ENCODE measurements around the gene MYH10. TPM values are rescaled to one million over a fixed set of nuclear protein-coding genes. Genes with fewer than 3 reads are reported as not detected.
A peak's percentile ranks its signal among the peaks of the same experiment; 100 is the strongest.

The MYH10 gene
- total and polyA plus RNA-seq, 4 donors = 205 to 1,963 (median 819) TPM

- Histone ChIP-seq H3K4me3 (ENCODE audit: low read length in 2 of 2) (no peak overlapping the region), H3K27me3 (ENCODE audit: control insufficient read depth in 1 of 2, insufficient read depth in 2 of 2, low read length in 1 of 2) (no peaks in the 10 kb centered on the region), H3K27ac (ENCODE audit: low read depth in 1 of 2, low read length in 2 of 2) (no peak overlapping the region), H3K9me3 (ENCODE audit: control insufficient read depth, low read length) (no peaks in the 10 kb centered on the region), H3K4me1 (ENCODE audit: control insufficient read depth in 1 of 2, insufficient read depth in 2 of 2, low read length in 2 of 2) (peaks cover 0 to 7% of the 10 kb centered on the region in 2 donors), H3K36me3 (ENCODE audit: control insufficient read depth in 1 of 2, insufficient read depth in 2 of 2, low read length in 1 of 2) (peaks cover 3 to 10% of the 10 kb centered on the region in 2 donors)
- WGBS, 2 donors = 37 to 40% methylated on average over 1 of the region's 1 CpG
- intact Hi-C loops (cut with DNase I) = loop anchor here in 1 of 2 donors (5.0 kb wide), 1 partner anchor 50 kb away; no protein-coding TSS in a partner anchor
- DNase-seq (no peak), ATAC-seq (ENCODE audit: low FRiP score) (no peak)
These were observed 57.8 kb downstream of the MYH10 start for GRCh38 chr17:8572764-8573163.

GRCh38 chr17:8563981-8564602 lies 66.4 kb downstream of the MYH10 start:
- Histone ChIP-seq H3K27me3 (ENCODE audit: control insufficient read depth in 1 of 2, insufficient read depth in 2 of 2, low read length in 1 of 2) (no peaks in the 10 kb centered on the region), H3K4me3 (ENCODE audit: low read length in 2 of 2) (no peak overlapping the region), H3K4me1 (ENCODE audit: control insufficient read depth in 1 of 2, insufficient read depth in 2 of 2, low read length in 2 of 2) (peaks cover 0 to 7% of the 10 kb centered on the region in 2 donors), H3K36me3 (ENCODE audit: control insufficient read depth in 1 of 2, insufficient read depth in 2 of 2, low read length in 1 of 2) (peaks cover 3 to 16% of the 10 kb centered on the region in 2 donors), H3K27ac (ENCODE audit: low read depth in 1 of 2, low read length in 2 of 2) (peak overlapping the region; percentile 21 to 71), H3K9me3 (ENCODE audit: control insufficient read depth, low read length) (no peaks in the 10 kb centered on the region)
- intact Hi-C loops (cut with DNase I) = no loop called here
- WGBS, 2 donors = 20 to 21% methylated on average over 7 of the region's 7 CpGs
- DNase-seq = no peak
- ATAC-seq (ENCODE audit: low FRiP score) = no peak

- Histone ChIP-seq H3K27ac (ENCODE audit: low read depth in 1 of 2, low read length in 2 of 2) (no peak overlapping the region), H3K27me3 (ENCODE audit: control insufficient read depth in 1 of 2, insufficient read depth in 2 of 2, low read length in 1 of 2) (no peaks in the 10 kb centered on the region), H3K4me3 (ENCODE audit: low read length in 2 of 2) (no peak overlapping the region), H3K4me1 (ENCODE audit: control insufficient read depth in 1 of 2, insufficient read depth in 2 of 2, low read length in 2 of 2) (peaks cover 2 to 7% of the 10 kb centered on the region in 2 donors), H3K36me3 (ENCODE audit: control insufficient read depth in 1 of 2, insufficient read depth in 2 of 2, low read length in 1 of 2) (peaks cover 0 to 14% of the 10 kb centered on the region in 2 donors), H3K9me3 (ENCODE audit: control insufficient read depth, low read length) (no peaks in the 10 kb centered on the region)
- ATAC-seq (ENCODE audit: low FRiP score) (no peak), DNase-seq (no peak)
- intact Hi-C loops (cut with DNase I) = no loop called here
- 19 to 30% methylated on average over 5 of the region's 5 CpGs for WGBS, 2 donors
These were observed 67.3 kb downstream of the MYH10 start for GRCh38 chr17:8563024-8563776.

- Histone ChIP-seq H3K9me3 (ENCODE audit: control insufficient read depth, low read length) (no peaks in the 10 kb centered on the region), H3K36me3 (ENCODE audit: control insufficient read depth in 1 of 2, insufficient read depth in 2 of 2, low read length in 1 of 2) (peaks cover 0 to 6% of the 10 kb centered on the region in 2 donors), H3K4me3 (ENCODE audit: low read length in 2 of 2) (no peak overlapping the region), H3K27me3 (ENCODE audit: control insufficient read depth in 1 of 2, insufficient read depth in 2 of 2, low read length in 1 of 2) (no peaks in the 10 kb centered on the region), H3K4me1 (ENCODE audit: control insufficient read depth in 1 of 2, insufficient read depth in 2 of 2, low read length in 2 of 2) (peaks cover 3 to 5% of the 10 kb centered on the region in 2 donors), H3K27ac (ENCODE audit: low read depth in 1 of 2, low read length in 2 of 2) (peak overlapping the region; percentile 57 to 78)
- intact Hi-C loops (cut with DNase I) = no loop called here
- ATAC-seq (ENCODE audit: low FRiP score) (no peak), DNase-seq (no peak)
- 4 to 9% methylated on average over 1 of the region's 1 CpG for WGBS, 2 donors
These were observed 72.4 kb downstream of the MYH10 start for GRCh38 chr17:8558144-8558543.

- peak overlapping the region; percentile 30 to 90 for H3K27ac ChIP-seq (ENCODE audit: low read depth in 1 of 2, low read length in 2 of 2)
These were observed 73.2 kb downstream of the MYH10 start for GRCh38 chr17:8557176-8557806.

GRCh38 chr17:8556074-8556473 lies 74.5 kb downstream of the MYH10 start:
- peaks cover 0 to 10% of the 10 kb centered on the region in 2 donors for H3K36me3 ChIP-seq (ENCODE audit: control insufficient read depth in 1 of 2, insufficient read depth in 2 of 2, low read length in 1 of 2)
- H3K27me3 ChIP-seq (ENCODE audit: control insufficient read depth in 1 of 2, insufficient read depth in 2 of 2, low read length in 1 of 2) = no peaks in the 10 kb centered on the region
- intact Hi-C loops (cut with DNase I) = no loop called here
- H3K9me3 ChIP-seq (ENCODE audit: control insufficient read depth, low read length) = no peaks in the 10 kb centered on the region
- WGBS, 2 donors = 17 to 19% methylated on average over 9 of the region's 9 CpGs
- peak overlapping the region; percentile 72 to 77 for H3K27ac ChIP-seq (ENCODE audit: low read depth in 1 of 2, low read length in 2 of 2)
- peaks cover 3 to 5% of the 10 kb centered on the region in 2 donors for H3K4me1 ChIP-seq (ENCODE audit: control insufficient read depth in 1 of 2, insufficient read depth in 2 of 2, low read length in 2 of 2)
- no peak overlapping the region for H3K4me3 ChIP-seq (ENCODE audit: low read length in 2 of 2)
- DNase-seq (no peak), ATAC-seq (ENCODE audit: low FRiP score) (no peak)

More at GRCh38 chr17:8557176-8557806, 73.2 kb downstream of the MYH10 start:
- intact Hi-C loops (cut with DNase I) = no loop called here
- ATAC-seq (ENCODE audit: low FRiP score) = no peak
- DNase-seq = no peak
- Histone ChIP-seq H3K9me3 (ENCODE audit: control insufficient read depth, low read length) (no peaks in the 10 kb centered on the region), H3K4me3 (ENCODE audit: low read length in 2 of 2) (no peak overlapping the region), H3K4me1 (ENCODE audit: control insufficient read depth in 1 of 2, insufficient read depth in 2 of 2, low read length in 2 of 2) (peaks cover 3 to 5% of the 10 kb centered on the region in 2 donors), H3K36me3 (ENCODE audit: control insufficient read depth in 1 of 2, insufficient read depth in 2 of 2, low read length in 1 of 2) (peaks cover 0 to 10% of the 10 kb centered on the region in 2 donors), H3K27me3 (ENCODE audit: control insufficient read depth in 1 of 2, insufficient read depth in 2 of 2, low read length in 1 of 2) (no peaks in the 10 kb centered on the region)
- WGBS, 2 donors = 6 to 11% methylated on average over 5 of the region's 5 CpGs

GRCh38 chr17:8555062-8555461 lies 75.5 kb downstream of the MYH10 start:
- WGBS, 2 donors = 36 to 50% methylated on average over 1 of the region's 1 CpG
- Histone ChIP-seq H3K27me3 (ENCODE audit: control insufficient read depth in 1 of 2, insufficient read depth in 2 of 2, low read length in 1 of 2) (no peaks in the 10 kb centered on the region), H3K36me3 (ENCODE audit: control insufficient read depth in 1 of 2, insufficient read depth in 2 of 2, low read length in 1 of 2) (peaks cover 0 to 4% of the 10 kb centered on the region in 2 donors), H3K27ac (ENCODE audit: low read depth in 1 of 2, low read length in 2 of 2) (peak overlapping the region; percentile 28 to 67), H3K4me3 (ENCODE audit: low read length in 2 of 2) (no peak overlapping the region), H3K4me1 (ENCODE audit: control insufficient read depth in 1 of 2, insufficient read depth in 2 of 2, low read length in 2 of 2) (peaks cover 0 to 5% of the 10 kb centered on the region in 2 donors), H3K9me3 (ENCODE audit: control insufficient read depth, low read length) (no peaks in the 10 kb centered on the region)
- no peak for ATAC-seq (ENCODE audit: low FRiP score)
- intact Hi-C loops (cut with DNase I) = no loop called here
- no peak for DNase-seq

GRCh38 chr17:8552577-8553320 lies 77.8 kb downstream of the MYH10 start:
- intact Hi-C loops (cut with DNase I) = no loop called here
- Histone ChIP-seq H3K4me1 (ENCODE audit: control insufficient read depth in 1 of 2, insufficient read depth in 2 of 2, low read length in 2 of 2) (no peaks in the 10 kb centered on the region), H3K27ac (ENCODE audit: low read depth in 1 of 2, low read length in 2 of 2) (peak overlapping the region in 1 of 2 donors; percentile 61), H3K27me3 (ENCODE audit: control insufficient read depth in 1 of 2, insufficient read depth in 2 of 2, low read length in 1 of 2) (no peaks in the 10 kb centered on the region), H3K36me3 (ENCODE audit: control insufficient read depth in 1 of 2, insufficient read depth in 2 of 2, low read length in 1 of 2) (peaks cover 0 to 10% of the 10 kb centered on the region in 2 donors), H3K4me3 (ENCODE audit: low read length in 2 of 2) (no peak overlapping the region), H3K9me3 (ENCODE audit: control insufficient read depth, low read length) (no peaks in the 10 kb centered on the region)
- DNase-seq (no peak), ATAC-seq (ENCODE audit: low FRiP score) (no peak)
- WGBS, 2 donors = 51 to 56% methylated on average over 9 of the region's 9 CpGs

All from aorta (tissue), 5 donors.